ENCODE measurements around the gene SRBD1.

The SRBD1 gene

DNA sequence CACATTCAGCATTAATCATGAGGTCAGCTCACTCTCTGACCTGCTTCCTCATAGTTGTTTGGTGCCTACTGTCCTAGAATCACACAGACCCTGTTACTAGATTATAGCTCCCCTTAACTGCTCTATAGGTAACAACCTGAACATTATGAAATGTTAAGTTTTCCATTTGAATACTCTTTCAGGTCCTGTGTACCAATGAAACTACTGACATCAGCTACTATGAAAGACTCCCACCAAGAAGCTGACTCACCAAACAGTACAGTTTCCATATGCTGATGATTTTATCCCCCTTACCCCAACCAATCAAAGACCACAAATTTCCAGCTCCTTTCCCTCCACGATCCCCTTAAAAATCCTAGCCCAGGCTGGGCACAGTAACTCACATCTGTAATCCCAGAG, 56.3 kb downstream of the SRBD1 start:
- H3K9ac ChIP-seq, result no peak overlapping the region
- H3K27me3 ChIP-seq, result no peaks in the 10 kb centered on the region
- H3K27ac ChIP-seq, result no peak overlapping the region
- H3K36me3 ChIP-seq, result peaks cover 6 to 43% (median 10%) of the 10 kb centered on the region in 11 experiments; a peak in 16 of 22 replicates
- H3K4me1 ChIP-seq, result peaks cover 0 to 16% (median 0%) of the 10 kb centered on the region in 10 experiments; a peak in 6 of 20 replicates
- H4K20me1 ChIP-seq, result no peaks in the 10 kb centered on the region
- peaks cover 0 to 6% (median 0%) of the 10 kb centered on the region in 11 experiments; a peak in 2 of 22 replicates for H3K9me3 ChIP-seq (replicated peaks in 1 of 11)
- no peak overlapping the region for H3K4me3 ChIP-seq
- peak overlapping the region in 1 of 11 experiments; percentile 13; a peak in 1 of 22 replicates for H3K4me2 ChIP-seq
- no peak for TF ChIP-seq Cebpa-rat (IDR thresholded peaks at IDR 0.05)

DNA sequence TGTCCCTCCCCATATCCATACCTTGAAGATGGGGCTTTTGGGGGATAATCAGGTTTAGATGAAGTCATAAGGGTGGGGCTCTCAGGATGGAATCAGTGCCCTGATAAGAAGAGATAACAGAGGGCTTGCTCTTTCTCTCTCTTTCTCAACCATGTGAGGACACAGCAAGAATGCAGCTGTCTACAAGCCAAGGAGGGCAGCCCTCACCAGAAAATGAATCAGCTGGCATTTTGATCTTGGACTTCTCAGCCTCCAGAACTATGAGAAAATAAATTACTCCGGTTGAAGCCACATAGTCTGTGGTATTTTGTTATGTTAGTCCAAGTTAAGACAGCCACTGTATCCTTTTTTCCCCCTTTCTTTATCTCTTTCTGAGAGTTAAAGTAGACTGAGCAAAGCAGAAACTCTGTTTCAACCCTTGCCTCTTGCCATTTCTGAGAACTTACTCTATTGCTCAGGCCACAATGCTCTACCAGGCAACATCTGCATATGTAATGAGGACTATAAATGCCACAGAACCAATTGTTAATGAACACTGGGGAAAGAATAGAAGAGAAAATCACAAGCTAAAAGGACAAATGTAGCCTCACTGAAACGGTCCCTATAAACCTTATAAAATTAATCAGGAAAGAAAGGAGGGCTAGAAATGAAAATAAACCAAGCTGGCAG, 56.9 kb downstream of the SRBD1 start:
- Histone ChIP-seq H3K27me3 (no peaks in the 10 kb centered on the region), H4K20me1 (no peaks in the 10 kb centered on the region), H3K27ac (no peak overlapping the region), H3K36me3 (peaks cover 5 to 43% (median 11%) of the 10 kb centered on the region in 11 experiments; a peak in 16 of 22 replicates), H3K4me2 (peak overlapping the region in 1 of 11 experiments; percentile 13; a peak in 1 of 22 replicates), H3K9me3 (replicated peaks in 1 of 11) (peaks cover 0 to 6% (median 0%) of the 10 kb centered on the region in 11 experiments; a peak in 2 of 22 replicates), H3K4me3 (no peak overlapping the region), H3K4me1 (peaks cover 0 to 11% (median 0%) of the 10 kb centered on the region in 10 experiments; a peak in 5 of 20 replicates), H3K9ac (no peak overlapping the region)
- no peak for TF ChIP-seq Cebpa-rat (IDR thresholded peaks at IDR 0.05)

DNA sequence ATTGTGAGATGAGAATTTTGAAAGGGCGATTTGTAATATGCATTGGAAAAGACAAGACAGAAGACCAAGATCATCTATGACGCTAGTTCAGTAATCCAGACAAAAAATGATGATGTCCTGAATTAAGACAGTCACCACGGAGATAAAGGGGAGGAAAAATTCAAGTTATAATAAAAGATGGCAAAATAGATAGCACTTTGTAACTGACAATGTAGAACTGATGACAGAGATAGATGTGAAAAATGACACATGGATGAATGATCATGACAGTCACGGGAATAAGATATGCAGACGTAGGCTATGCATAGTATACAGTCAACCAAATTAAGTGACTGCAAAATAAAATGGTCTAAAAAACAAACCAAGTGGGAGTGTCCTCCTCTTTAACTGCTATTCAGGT, 59.2 kb downstream of the SRBD1 start:
- no peak for TF ChIP-seq Cebpa-rat (IDR thresholded peaks at IDR 0.05)
- Histone ChIP-seq H3K4me2 (no peak overlapping the region), H3K27me3 (no peaks in the 10 kb centered on the region), H3K36me3 (peaks cover 7 to 44% (median 17%) of the 10 kb centered on the region in 11 experiments; a peak in 21 of 22 replicates), H3K4me1 (peaks cover 0 to 6% (median 0%) of the 10 kb centered on the region in 10 experiments; a peak in 1 of 20 replicates), H3K9ac (no peak overlapping the region), H3K4me3 (no peak overlapping the region), H3K9me3 (replicated peaks in 1 of 11) (peaks cover 0 to 6% (median 0%) of the 10 kb centered on the region in 11 experiments; a peak in 2 of 22 replicates), H3K27ac (no peak overlapping the region), H4K20me1 (no peaks in the 10 kb centered on the region)

DNA sequence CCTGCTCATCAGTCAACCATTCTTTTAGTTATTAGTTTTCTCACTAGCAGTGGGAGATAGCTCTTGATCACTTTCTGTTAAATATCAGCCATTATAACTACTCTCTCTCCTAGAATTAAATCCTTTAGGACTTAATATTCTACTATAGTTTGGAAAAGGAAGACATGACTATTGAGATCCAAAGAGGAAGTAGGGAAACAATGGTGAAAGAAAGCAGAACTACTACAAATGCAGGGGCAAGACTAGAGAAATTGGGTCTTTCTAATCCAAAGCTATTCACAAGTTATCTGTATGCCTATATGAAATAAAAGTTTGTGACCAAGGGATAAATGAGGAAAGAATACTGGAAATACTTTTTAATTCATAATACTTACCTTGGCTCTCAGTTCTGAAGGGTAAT, 65.1 kb downstream of the SRBD1 start:
- peaks cover 0 to 11% (median 0%) of the 10 kb centered on the region in 10 experiments; a peak in 4 of 20 replicates for H3K4me1 ChIP-seq
- H3K27me3 ChIP-seq, result no peaks in the 10 kb centered on the region; a peak in 1 of 22 replicates
- TF ChIP-seq Cebpa-rat (IDR thresholded peaks at IDR 0.05), result no peak
- no peak overlapping the region for H3K27ac ChIP-seq
- peaks cover 26 to 34% (median 33%) of the 10 kb centered on the region in 11 experiments for H3K9me3 ChIP-seq (replicated peaks in 1 of 11)
- no peak overlapping the region for H3K4me3 ChIP-seq
- H3K4me2 ChIP-seq, result 0 out of 22 replicates have a peak overlapping the region, but pooled peaks of 2 of the 11 experiments have one; percentile 2 to 16
- H3K36me3 ChIP-seq, result peaks cover 47 to 71% (median 61%) of the 10 kb centered on the region in 11 experiments
- H3K9ac ChIP-seq, result no peak overlapping the region
- H4K20me1 ChIP-seq, result no peaks in the 10 kb centered on the region

DNA sequence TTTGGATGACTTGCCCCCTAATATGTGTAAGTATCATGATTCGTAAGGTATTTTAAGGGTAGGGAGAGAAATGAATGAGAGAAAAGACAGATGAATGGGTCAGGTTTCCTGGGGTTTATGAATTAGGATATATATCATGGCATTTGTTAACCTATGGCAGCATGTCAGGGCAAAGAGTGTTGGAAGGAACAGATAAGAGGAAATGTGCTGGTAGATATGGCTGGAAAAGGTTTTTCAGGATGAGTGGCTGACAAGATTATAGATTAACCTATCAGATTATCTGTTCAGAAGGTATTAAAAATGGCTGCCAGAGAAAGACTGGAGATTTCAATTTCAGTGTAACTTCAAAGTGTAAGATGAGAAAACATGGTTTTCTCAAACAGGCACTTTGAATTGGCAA, 67.8 kb downstream of the SRBD1 start:
- Histone ChIP-seq H3K9ac (no peak overlapping the region), H3K4me1 (peaks cover 0 to 11% (median 0%) of the 10 kb centered on the region in 10 experiments; a peak in 9 of 20 replicates), H3K9me3 (replicated peaks in 1 of 11) (peaks cover 44 to 54% (median 51%) of the 10 kb centered on the region in 11 experiments), H3K27me3 (no peaks in the 10 kb centered on the region; a peak in 1 of 22 replicates), H3K4me3 (no peak overlapping the region), H3K36me3 (peaks cover 62 to 90% (median 75%) of the 10 kb centered on the region in 11 experiments), H3K4me2 (no peak overlapping the region), H3K27ac (no peak overlapping the region), H4K20me1 (no peaks in the 10 kb centered on the region)
- no peak for TF ChIP-seq Cebpa-rat (IDR thresholded peaks at IDR 0.05)

DNA sequence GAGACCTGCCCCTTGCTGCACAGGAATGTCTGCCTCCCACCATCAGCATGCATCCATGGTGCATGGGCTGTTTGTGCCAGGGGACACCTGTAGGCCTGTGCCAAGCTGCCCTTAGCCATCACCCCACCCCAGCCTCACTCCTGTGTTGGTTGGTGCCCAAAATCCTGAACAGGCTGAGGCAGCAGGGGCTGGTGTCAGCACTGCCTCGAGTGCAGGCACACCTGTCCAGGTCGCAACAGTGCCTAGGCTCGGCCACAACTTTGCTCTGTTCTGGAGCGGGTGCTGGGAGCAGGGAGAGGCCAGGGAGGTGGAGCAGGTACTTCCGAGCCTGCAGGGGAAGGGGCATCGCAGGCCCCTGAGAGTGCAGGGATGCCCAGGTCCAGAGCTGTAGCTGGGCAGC, 69.1 kb downstream of the SRBD1 start:
- TF ChIP-seq Cebpa-rat (IDR thresholded peaks at IDR 0.05), result no peak
- Histone ChIP-seq H4K20me1 (no peaks in the 10 kb centered on the region), H3K4me2 (no peak overlapping the region), H3K27me3 (no peaks in the 10 kb centered on the region; a peak in 1 of 22 replicates), H3K4me3 (peak overlapping the region in 8 of 10 experiments; percentile 1 to 60 (median 36); a peak in 14 of 20 replicates), H3K9ac (no peak overlapping the region), H3K27ac (no peak overlapping the region), H3K36me3 (peaks cover 62 to 94% (median 75%) of the 10 kb centered on the region in 11 experiments), H3K4me1 (peaks cover 0 to 11% (median 0%) of the 10 kb centered on the region in 10 experiments; a peak in 9 of 20 replicates), H3K9me3 (replicated peaks in 1 of 11) (peaks cover 49 to 63% (median 54%) of the 10 kb centered on the region in 11 experiments)

DNA sequence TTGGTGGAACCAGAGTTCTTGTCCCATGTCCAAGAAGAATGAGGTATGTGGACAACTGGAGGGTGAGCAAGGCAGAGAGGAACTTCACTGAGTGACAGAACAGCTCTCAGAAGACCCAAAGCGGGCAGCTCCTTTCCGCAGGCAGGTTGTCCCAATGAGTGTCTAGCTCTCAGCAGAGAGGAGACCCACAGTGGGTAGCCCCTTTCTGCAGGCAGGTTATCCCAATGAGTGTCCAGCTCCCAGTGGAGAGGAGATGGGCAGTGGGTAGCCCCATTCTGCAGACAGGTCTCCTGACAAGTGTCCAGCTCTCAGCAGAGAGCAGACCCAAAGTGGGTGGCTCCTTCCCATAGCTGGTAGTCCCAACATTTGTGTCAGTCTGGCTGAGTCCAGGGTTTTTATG, 69.6 kb downstream of the SRBD1 start:
- Histone ChIP-seq H4K20me1 (no peaks in the 10 kb centered on the region), H3K27ac (no peak overlapping the region), H3K4me2 (no peak overlapping the region), H3K9me3 (replicated peaks in 1 of 11) (peaks cover 49 to 63% (median 54%) of the 10 kb centered on the region in 11 experiments), H3K9ac (no peak overlapping the region), H3K4me3 (peak overlapping the region in 9 of 10 experiments; percentile 1 to 60 (median 35); a peak in 15 of 20 replicates), H3K36me3 (peaks cover 57 to 89% (median 69%) of the 10 kb centered on the region in 11 experiments), H3K27me3 (no peaks in the 10 kb centered on the region; a peak in 1 of 22 replicates), H3K4me1 (peaks cover 0 to 10% (median 0%) of the 10 kb centered on the region in 10 experiments; a peak in 9 of 20 replicates)
- no peak for TF ChIP-seq Cebpa-rat (IDR thresholded peaks at IDR 0.05)

DNA sequence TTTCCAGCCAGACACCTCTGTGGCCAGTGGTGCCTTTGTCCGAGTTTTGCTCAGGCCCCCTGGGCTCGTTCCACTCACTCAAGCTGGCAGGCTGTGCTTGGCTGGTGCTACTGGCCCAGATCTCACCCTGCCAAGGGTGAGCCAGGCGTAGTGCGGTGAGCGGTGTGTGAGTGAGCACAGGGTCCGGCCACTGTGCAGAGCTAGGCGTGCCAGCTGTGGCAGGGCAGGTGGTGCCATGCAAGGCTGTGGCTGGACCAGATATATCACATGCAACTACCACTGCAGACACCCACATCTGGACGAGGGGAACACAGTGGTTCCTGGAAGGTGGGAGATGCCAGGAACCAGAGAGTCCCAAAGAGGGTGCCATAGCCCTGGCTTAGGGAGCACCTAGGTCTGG, 70.1 kb downstream of the SRBD1 start:
- Histone ChIP-seq H4K20me1 (no peaks in the 10 kb centered on the region), H3K9me3 (replicated peaks in 1 of 11) (peaks cover 49 to 63% (median 54%) of the 10 kb centered on the region in 11 experiments), H3K27ac (no peak overlapping the region), H3K4me3 (peak overlapping the region in 7 of 10 experiments; percentile 17 to 60 (median 36); a peak in 14 of 20 replicates), H3K27me3 (no peaks in the 10 kb centered on the region; a peak in 1 of 22 replicates), H3K36me3 (peaks cover 52 to 84% (median 67%) of the 10 kb centered on the region in 11 experiments), H3K4me2 (no peak overlapping the region), H3K4me1 (peaks cover 0 to 8% (median 0%) of the 10 kb centered on the region in 10 experiments; a peak in 9 of 20 replicates), H3K9ac (no peak overlapping the region)
- no peak for TF ChIP-seq Cebpa-rat (IDR thresholded peaks at IDR 0.05)

DNA sequence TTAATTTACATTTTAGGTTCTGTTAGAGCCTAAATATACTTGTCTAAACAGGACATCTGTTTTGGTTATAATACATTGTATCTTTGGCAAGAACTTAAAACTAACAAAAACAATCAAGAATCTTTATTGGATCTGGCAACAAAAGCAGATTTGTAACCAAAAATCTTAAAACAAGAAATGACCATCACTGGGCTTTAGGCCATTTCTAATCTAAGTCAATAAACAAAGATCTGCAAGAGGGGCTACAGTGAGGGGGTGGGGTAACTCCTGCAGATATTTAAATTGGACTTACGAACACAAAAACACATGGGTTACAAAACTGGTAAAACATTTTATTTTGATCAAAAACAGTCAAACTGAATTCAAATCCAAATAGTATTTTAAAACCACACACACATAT, 77.3 kb downstream of the SRBD1 start:
- Histone ChIP-seq H3K27ac (no peak overlapping the region), H3K9ac (no peak overlapping the region), H4K20me1 (no peaks in the 10 kb centered on the region), H3K9me3 (replicated peaks in 1 of 11) (peaks cover 0 to 14% (median 7%) of the 10 kb centered on the region in 11 experiments; a peak in 5 of 22 replicates), H3K36me3 (peaks cover 0 to 38% (median 8%) of the 10 kb centered on the region in 11 experiments; a peak in 13 of 22 replicates), H3K4me1 (peaks cover 0 to 8% (median 0%) of the 10 kb centered on the region in 10 experiments; a peak in 5 of 20 replicates), H3K27me3 (no peaks in the 10 kb centered on the region), H3K4me3 (no peak overlapping the region), H3K4me2 (no peak overlapping the region)
- no peak for TF ChIP-seq Cebpa-rat (IDR thresholded peaks at IDR 0.05)
